Central memory CD4-positive, alpha-beta T cell (primary cell): Measurements from ENCODE around the gene ARFIP1.
"Not testable (repeated sequence)": the region's sequence is repeated elsewhere in the genome, so short reads cannot be mapped to it uniquely, and the experiment has no call there.

Experiments
- DNase-seq: peaks from one replicate; pipeline ENCODE4 v3.0.0; 2022
- total RNA-seq, 3 experiments: gene quantifications; one replicate each; lab custom pipeline; 2026; lab: John Stamatoyannopoulos, UW

Gene ARFIP1, protein sequence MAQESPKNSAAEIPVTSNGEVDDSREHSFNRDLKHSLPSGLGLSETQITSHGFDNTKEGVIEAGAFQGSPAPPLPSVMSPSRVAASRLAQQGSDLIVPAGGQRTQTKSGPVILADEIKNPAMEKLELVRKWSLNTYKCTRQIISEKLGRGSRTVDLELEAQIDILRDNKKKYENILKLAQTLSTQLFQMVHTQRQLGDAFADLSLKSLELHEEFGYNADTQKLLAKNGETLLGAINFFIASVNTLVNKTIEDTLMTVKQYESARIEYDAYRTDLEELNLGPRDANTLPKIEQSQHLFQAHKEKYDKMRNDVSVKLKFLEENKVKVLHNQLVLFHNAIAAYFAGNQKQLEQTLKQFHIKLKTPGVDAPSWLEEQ
- 12.5 to 23.8 (median 20.8) reads per million in 3 experiments for total RNA-seq

- peak; percentile 93 for DNase-seq
Observed at GRCh38 chr4:152779513-152780266, at the start of gene ARFIP1, which contains the start of gene TIGD4. TSS of gene ARFIP1 (plus strand) at chr4:152779954. CDS start at chr4:152829634, 49,680 bp downstream. TSS of gene TIGD4 (minus strand) at chr4:152779730. CDS start at chr4:152771004, 8,726 bp downstream.

GRCh38 chr4:152731997-152732396 lies 47.8 kb upstream of the ARFIP1 start:
- no peak for DNase-seq

- no peak for DNase-seq
Observed at GRCh38 chr4:152734015-152734698, 45.6 kb upstream of the ARFIP1 start.

- DNase-seq = no peak
Observed at GRCh38 chr4:152734699-152735050, 45.1 kb upstream of the ARFIP1 start.

DNA sequence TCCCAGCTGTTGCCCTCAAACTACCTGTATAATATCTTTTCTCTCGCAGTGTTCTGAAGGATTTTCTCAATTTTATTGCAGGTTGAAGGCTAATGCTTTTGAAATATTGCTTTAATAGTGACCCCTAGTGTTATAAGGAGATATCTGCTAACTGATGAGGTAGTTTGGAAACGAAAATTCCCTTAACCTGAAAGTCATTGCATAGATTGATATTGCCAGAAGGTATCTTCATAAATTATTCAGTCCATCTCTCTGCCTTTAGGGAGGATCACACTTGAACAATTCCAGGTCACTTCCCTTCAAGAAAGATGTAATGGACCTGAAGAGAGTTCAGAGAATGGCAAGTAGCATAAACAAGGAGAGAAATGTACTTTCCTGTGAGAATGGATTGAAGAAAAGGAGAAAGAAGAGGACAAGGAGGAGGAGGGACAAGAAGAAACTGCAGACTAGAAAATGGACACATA lies 44.3 kb upstream of the ARFIP1 start:
- peak; percentile 18 for DNase-seq

DNA sequence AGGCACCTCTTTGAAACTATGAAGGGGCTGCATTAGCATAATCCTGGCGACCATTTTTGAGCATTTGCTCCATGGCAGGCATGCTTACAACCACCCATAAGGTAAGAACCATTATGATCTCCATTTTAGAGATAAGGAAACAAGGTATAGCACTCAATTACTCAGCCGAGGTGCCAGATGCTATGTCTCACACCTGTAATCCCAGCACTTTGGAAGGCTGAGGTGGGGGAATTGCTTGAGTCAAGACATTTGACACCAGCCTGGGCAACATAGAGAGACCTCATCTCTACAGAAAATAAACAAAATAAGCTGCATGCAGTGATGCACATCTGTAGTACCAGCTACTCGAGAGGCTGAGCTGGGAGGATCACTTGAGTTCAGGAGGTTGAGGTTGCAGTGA lies 43.8 kb upstream of the ARFIP1 start:
- DNase-seq = no peak

DNA sequence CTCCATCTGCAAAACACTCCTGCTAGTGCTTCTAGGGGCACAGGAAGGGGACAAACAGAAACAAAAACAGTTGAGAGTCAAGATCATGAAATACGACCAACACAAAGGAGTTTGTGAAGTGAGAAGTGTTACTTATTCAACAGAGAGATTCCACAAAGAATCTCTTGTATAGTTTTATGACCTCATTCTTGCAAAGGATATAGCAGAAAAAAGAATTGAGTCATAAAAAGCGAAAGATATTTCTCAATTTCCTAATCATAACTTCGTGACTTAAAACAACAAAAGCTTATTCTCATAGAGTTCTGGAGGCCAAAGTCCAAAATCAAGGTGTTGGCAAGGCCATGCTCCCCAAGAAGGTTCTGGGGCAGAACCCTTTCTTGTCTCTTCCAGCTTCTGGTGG lies 40.9 kb upstream of the ARFIP1 start:
- DNase-seq = no peak

DNA sequence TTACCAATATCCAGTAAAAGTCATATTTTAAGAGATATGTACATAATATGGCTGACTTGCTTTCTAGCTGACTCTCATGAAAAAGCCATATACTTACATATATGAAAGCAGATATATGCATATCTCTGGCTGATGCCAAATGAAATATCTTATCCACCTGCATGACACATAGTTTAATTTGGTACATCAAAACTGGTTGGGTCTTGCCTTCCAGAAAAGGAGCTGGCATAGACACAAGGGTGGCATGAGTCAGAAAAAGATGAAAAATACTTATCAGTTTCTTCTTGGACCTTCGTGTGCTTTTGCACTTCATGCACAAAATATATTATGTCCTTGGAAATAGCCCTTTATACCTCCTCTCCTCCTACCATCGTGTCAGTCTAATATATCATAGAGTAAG lies 32.3 kb upstream of the ARFIP1 start:
- DNase-seq = no peak

GRCh38 chr4:152748619-152749018 lies 31.1 kb upstream of the ARFIP1 start:
- no peak for DNase-seq

DNA sequence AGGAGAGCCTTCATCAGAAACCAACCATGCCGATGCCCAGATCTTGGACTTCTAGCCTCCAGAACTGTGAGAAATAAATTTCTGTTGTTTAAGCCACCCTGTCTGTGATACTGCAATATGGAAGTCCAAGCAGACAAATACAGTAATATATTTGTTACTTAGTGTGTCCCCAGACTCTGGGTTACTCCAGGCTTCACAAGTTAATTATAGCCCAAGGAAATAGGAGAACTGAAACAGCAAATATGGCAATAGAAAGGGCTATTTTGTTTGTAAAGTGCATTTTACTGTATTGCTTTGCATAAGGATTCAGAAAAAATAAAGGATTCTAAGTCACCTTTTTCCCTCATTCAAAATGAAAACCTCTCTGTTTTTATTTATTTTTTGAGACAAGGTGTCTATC lies 16.0 kb upstream of the ARFIP1 start:
- DNase-seq = no peak

DNA sequence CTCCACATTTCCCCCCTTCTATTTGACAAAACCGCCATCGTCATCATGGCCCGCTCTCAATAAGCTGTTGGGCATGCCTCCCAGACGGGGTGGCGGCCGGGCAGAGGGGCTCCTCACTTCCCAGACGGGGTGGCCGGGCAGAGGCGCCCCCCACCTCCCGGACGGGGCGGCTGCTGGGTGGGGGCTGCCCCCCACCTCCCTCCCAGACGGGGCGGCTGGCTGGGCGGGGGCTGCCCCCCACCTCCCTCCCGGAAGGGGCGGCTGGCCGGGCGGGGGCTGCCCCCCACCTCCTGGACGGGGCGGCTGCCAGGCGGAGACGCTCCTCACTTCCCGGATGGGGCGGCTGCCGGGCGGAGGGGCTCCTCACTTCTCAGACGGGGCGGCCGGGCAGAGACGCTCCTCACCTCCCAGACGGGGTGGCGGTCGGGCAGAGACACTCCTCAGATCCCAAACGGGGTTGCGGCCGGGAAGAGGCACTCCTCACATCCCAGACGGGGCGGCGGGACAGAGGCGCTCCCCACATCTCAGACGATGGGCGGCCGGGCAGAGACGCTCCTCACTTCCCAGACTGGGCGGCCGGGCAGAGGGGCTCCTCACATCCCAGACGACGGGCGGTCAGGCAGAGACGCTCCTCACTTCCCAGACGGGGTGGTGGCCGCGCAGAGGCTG lies 14.6 kb upstream of the ARFIP1 start:
- not testable (repeated sequence) for DNase-seq

- DNase-seq = no peak
Observed at GRCh38 chr4:152771741-152772533, 7.8 kb upstream of the ARFIP1 start.

- no peak for DNase-seq
Observed at GRCh38 chr4:152773339-152773738, 6.4 kb upstream of the ARFIP1 start.

GRCh38 chr4:152773953-152774352 lies 5.8 kb upstream of the ARFIP1 start:
- no peak for DNase-seq

- DNase-seq = no peak
Observed at GRCh38 chr4:152776352-152776751, 3.4 kb upstream of the ARFIP1 start.

DNA sequence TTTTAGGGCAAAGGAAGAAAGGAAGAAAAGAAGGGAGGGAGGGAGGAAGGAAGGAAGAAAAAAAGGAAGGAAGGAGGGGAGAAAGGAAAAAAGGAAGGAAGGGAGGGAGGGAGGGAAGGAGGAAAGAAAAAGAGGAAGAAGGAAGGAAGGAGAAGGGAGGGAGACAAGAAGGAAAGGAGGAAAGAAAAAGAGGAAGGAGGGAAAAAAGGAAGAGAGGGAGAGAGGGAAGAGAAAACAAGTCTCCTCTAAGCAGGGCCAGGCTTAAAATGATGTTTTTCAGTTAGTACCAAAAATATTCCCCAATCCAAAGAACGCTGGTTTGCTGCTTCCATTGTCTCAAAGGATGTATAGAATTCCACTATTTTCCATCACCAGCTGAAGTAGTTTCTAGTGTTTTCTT lies 2.3 kb upstream of the ARFIP1 start:
- no peak for DNase-seq

DNA sequence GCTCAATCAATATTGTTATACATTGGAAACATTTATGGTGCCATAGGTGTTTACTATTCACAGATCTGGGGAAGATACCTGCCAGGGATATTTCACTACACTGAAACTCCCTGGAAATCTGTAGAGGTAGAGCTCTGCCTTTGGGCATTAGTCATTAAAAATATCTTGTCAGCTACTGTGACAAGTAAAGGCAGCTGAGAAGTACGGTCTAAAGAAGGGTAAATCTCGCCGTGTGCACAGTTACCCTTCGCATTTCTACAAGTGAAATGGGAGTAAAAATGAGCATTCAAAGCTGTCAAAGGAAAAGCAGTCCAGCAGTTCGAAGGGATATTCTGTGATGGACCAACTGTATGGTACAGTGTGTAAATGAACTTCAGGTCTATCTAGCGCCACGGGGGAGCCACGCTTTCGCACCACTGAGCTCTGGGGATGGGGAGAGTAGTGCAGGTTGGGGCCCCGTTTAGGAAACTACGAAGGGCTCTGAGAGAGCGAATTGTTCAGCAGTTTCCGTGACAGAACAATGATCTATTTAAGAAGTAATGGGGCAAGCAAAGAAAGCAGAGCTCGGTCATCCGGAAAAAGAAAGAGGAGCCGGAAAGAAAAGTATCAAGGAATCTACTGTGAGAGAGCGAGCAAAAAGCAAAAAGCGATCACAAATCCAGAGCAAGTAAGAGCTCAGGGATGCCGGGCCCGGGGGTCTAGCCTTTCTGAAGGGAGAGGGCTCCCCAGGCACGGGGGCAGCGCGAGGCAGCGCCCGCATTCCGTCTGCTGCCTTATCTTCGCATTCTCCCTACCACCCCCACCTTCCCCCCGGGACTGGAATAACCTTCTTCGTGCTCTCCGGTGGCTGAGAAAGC lies 870 bp upstream of the ARFIP1 start:
- DNase-seq = peak; percentile 26

- peak; percentile 1 for DNase-seq
Observed at GRCh38 chr4:152780267-152780778, 569 bp downstream of the ARFIP1 start.

DNA sequence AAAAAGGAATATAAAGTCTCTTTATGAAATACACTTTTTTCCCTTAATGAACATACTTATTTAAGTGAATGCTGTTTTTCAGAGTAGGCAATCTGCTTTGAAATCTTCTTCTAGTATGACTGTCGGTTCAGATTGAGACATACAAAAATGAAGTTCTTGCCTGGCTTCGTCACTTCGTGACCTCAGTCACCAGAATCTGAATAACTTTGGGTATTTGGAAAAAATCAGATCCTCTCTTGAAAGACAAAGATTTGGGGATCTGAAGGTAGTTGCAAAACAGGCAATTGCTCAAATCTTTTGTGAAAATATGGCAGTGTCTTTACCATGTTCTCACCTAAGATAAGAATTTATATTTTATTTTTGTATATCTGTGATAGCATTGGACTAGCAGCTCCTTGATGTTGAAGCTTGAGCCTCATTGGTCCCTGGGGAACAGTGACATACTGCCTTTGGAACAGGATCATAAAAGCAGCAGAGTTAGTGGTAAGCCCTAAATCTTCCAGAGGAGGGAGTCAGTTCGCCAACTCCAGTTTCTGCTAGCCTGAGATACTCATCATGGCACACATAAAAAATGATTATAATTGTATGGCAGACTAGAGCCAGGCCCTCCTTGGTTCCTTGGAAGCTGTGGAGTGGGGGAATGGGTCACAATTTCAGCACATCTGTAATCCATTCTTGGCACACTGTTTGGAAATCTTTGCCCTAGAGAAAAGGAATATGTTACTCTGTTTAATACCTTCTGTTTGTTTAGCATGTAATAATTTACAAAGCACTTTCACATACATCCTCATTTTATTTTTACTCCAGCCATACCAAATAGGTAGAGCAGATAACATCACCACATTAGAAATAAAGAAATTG lies 5.0 kb downstream of the ARFIP1 start:
- no peak for DNase-seq
